HG02763 (cell line): ENCODE results near the gene TGFBR2.

ENCODE experiments used
- ATAC-seq: cut with Tn5 transposase; IDR thresholded peaks from one replicate; pipeline ENCODE4 v1.9.1; 2021; ENCODE audit warnings: mild to moderate bottlenecking, moderate library complexity; ENCODE audit not compliant: unreplicated experiment

TGFBR2 gene

GRCh38 chr3:30600572-30600971 is 5.8 kb upstream of the TGFBR2 start:
- no peak for ATAC-seq

GRCh38 chr3:30602946-30603345 is 3.5 kb upstream of the TGFBR2 start:
- ATAC-seq, result no peak

- ATAC-seq, result no peak
Observed at GRCh38 chr3:30604093-30604492, 2.3 kb upstream of the TGFBR2 start.

GRCh38 chr3:30604558-30604957 is 1.8 kb upstream of the TGFBR2 start:
- ATAC-seq, result no peak

- no peak for ATAC-seq
Observed at GRCh38 chr3:30605005-30605404, 1.4 kb upstream of the TGFBR2 start.

GRCh38 chr3:30605706-30606300 is 598 bp upstream of the TGFBR2 start:
- no peak for ATAC-seq

GRCh38 chr3:30607032-30607833 is 832 bp downstream of the TGFBR2 start:
- ATAC-seq, result peak; percentile 43

- ATAC-seq, result no peak
Observed at GRCh38 chr3:30608598-30608947, 2.2 kb downstream of the TGFBR2 start.

GRCh38 chr3:30609930-30610701 is 3.7 kb downstream of the TGFBR2 start:
- no peak for ATAC-seq

- no peak for ATAC-seq
Observed at GRCh38 chr3:30610702-30611368, 4.4 kb downstream of the TGFBR2 start.

- ATAC-seq, result no peak
Observed at GRCh38 chr3:30611613-30612436, 5.4 kb downstream of the TGFBR2 start.

GRCh38 chr3:30612437-30613132 is 6.2 kb downstream of the TGFBR2 start:
- ATAC-seq, result no peak

GRCh38 chr3:30613133-30613825 is 6.9 kb downstream of the TGFBR2 start:
- no peak for ATAC-seq

GRCh38 chr3:30614373-30614772 is 8.0 kb downstream of the TGFBR2 start:
- ATAC-seq, result no peak

- ATAC-seq, result no peak
Observed at GRCh38 chr3:30614943-30615342, 8.5 kb downstream of the TGFBR2 start.

- no peak for ATAC-seq
Observed at GRCh38 chr3:30615615-30616346, 9.4 kb downstream of the TGFBR2 start.

GRCh38 chr3:30616347-30617027 is 10.1 kb downstream of the TGFBR2 start:
- no peak for ATAC-seq

GRCh38 chr3:30617069-30617468 is 10.7 kb downstream of the TGFBR2 start:
- ATAC-seq, result no peak
